Fibroblast of pulmonary artery (primary cell): ENCODE data around the gene RUNX2.

ENCODE experiments used
- DNase-seq: peaks from one replicate; pipeline ENCODE4 v3.0.0-alpha.2; 2010; ENCODE audit warnings: low read depth
- H3K4me3 ChIP-seq: replicated peaks from 2 replicates; pipeline ENCODE4 v1.5.1; 2011; ENCODE audit warnings: low read depth, mild to moderate bottlenecking, control low read depth, low read length, moderate library complexity
- CTCF ChIP-seq: IDR thresholded peaks from 2 replicates; pipeline ENCODE4 v1.5.1; 2011; ENCODE audit warnings: mild to moderate bottlenecking, control low read depth, low read length, inconsistent platforms; ENCODE audit errors: missing control alignments

RUNX2 gene

GRCh38 chr6:45450831-45451230 lies 122.7 kb downstream of the RUNX2 start:
- DNase-seq: no peak
- H3K4me3 ChIP-seq: no peak overlapping the region
- TF ChIP-seq CTCF: no peak

- DNase-seq: peak; percentile 45
- H3K4me3 ChIP-seq: no peak overlapping the region
- TF ChIP-seq CTCF: no peak
These were observed 126.1 kb downstream of the RUNX2 start for GRCh38 chr6:45454008-45454911.

- H3K4me3 ChIP-seq: no peak overlapping the region
- DNase-seq: no peak
- no peak for TF ChIP-seq CTCF
These were observed 127.3 kb downstream of the RUNX2 start for GRCh38 chr6:45455408-45455807.

- no peak for TF ChIP-seq CTCF
- H3K4me3 ChIP-seq: no peak overlapping the region
- DNase-seq: no peak
These were observed 129.0 kb downstream of the RUNX2 start for GRCh38 chr6:45457141-45457540.

- DNase-seq: no peak
- H3K4me3 ChIP-seq: no peak overlapping the region
- TF ChIP-seq CTCF: no peak
These were observed 130.5 kb downstream of the RUNX2 start for GRCh38 chr6:45458672-45459071.

- no peak overlapping the region for H3K4me3 ChIP-seq
- no peak for TF ChIP-seq CTCF
- no peak for DNase-seq
These were observed 132.0 kb downstream of the RUNX2 start for GRCh38 chr6:45460166-45460565.

- no peak for TF ChIP-seq CTCF
- H3K4me3 ChIP-seq: no peak overlapping the region
- peak; percentile 35 for DNase-seq
These were observed 133.4 kb downstream of the RUNX2 start for GRCh38 chr6:45461486-45461885.
